VCaP (cell line): Measurements from ENCODE around the gene TMED10.
A peak's percentile ranks its signal among the peaks of the same experiment; 100 is the strongest.

ENCODE experiments used
- H3K27ac ChIP-seq: fragments of 450-650 bp; 2 replicates; pipeline ENCODE4 v1.5.1; 2017
- CTCF ChIP-seq: fragments of 450-650 bp; conservative IDR thresholded peaks from 2 replicates; pipeline ENCODE4 v1.5.1; 2017; ENCODE audit warnings: mild to moderate bottlenecking, moderate library complexity

The TMED10 gene

GRCh38 chr14:75196064-75196463 lies 19.7 kb upstream of the TMED10 start:
- TF ChIP-seq CTCF = no peak
- H3K27ac ChIP-seq = peak overlapping the region; percentile 21; the same call in 1 of the 2 replicates

- H3K27ac ChIP-seq = no peak overlapping the region
- no peak for TF ChIP-seq CTCF
Measured at GRCh38 chr14:75191100-75191499, 14.7 kb upstream of the TMED10 start.

- H3K27ac ChIP-seq = no peak overlapping the region
- TF ChIP-seq CTCF = no peak
Measured at GRCh38 chr14:75190023-75190422, 13.6 kb upstream of the TMED10 start.

GRCh38 chr14:75188520-75189268 lies 12.3 kb upstream of the TMED10 start:
- TF ChIP-seq CTCF = no peak
- no peak overlapping the region for H3K27ac ChIP-seq

- H3K27ac ChIP-seq = no peak overlapping the region
- no peak for TF ChIP-seq CTCF
Measured at GRCh38 chr14:75188086-75188485, 11.7 kb upstream of the TMED10 start.

GRCh38 chr14:75186953-75187352 lies 10.5 kb upstream of the TMED10 start:
- no peak for TF ChIP-seq CTCF
- no peak overlapping the region for H3K27ac ChIP-seq

- TF ChIP-seq CTCF = no peak
- no peak overlapping the region for H3K27ac ChIP-seq
Measured at GRCh38 chr14:75185251-75186040, 9.0 kb upstream of the TMED10 start.
